Activated B cell treated with CpG ODN at 0.5 μM for 24 hours (primary cell): Measurements from ENCODE around the gene IL6R. TPM values are rescaled to one million over a fixed set of nuclear protein-coding genes. Genes with fewer than 3 reads are reported as not detected.

Source experiments
- ATAC-seq: fragments of 200-7000 bp; cut with Tn5 transposase; one replicate; pipeline ENCODE4 v1.10.0; 2021; ENCODE audit warnings: low read depth, mild to moderate bottlenecking, moderate library complexity
- CTCF ChIA-PET: fragments of 350-600 bp; sonication (Branson Sonifier 250); formaldehyde crosslinking; loops from one replicate; lab custom pipeline; 2021; ENCODE audit warnings: antibody characterized with exemption; lab: Charles Lee
- POLR2A ChIA-PET: fragments of 350-600 bp; sonication (Branson Sonifier 250); formaldehyde crosslinking; loops from one replicate; lab custom pipeline; 2021; ENCODE audit warnings: antibody characterized with exemption; lab: Charles Lee
- DNase-seq: peaks from one replicate; pipeline ENCODE4 v3.0.0; 2022
- H3K27ac Mint-ChIP-seq: one replicate; pipeline ENCODE4 v1.8.0; 2020; ENCODE audit warnings: mixed read lengths
- H3K27me3 Mint-ChIP-seq: one replicate; pipeline ENCODE4 v1.8.0; 2021; ENCODE audit warnings: mixed read lengths
- H3K36me3 Mint-ChIP-seq: one replicate; pipeline ENCODE4 v1.8.0; 2021; ENCODE audit warnings: low read depth, mixed read lengths
- H3K4me1 Mint-ChIP-seq: one replicate; pipeline ENCODE4 v1.8.0; 2021; ENCODE audit warnings: mixed read lengths
- H3K4me3 Mint-ChIP-seq: one replicate; pipeline ENCODE4 v1.8.0; 2020; ENCODE audit warnings: mild to moderate bottlenecking, mixed read lengths
- H3K9me3 Mint-ChIP-seq: one replicate; pipeline ENCODE4 v1.8.0; 2020; ENCODE audit warnings: mixed read lengths
- intact Hi-C: fragments of 100-400 bp; cut with micrococcal nuclease; formaldehyde crosslinking; loops from one replicate; pipeline ENCODE4 v1.15.1; 2024
- total RNA-seq: library from RNA; stranded (reverse); gene quantifications from 2 replicates; pipeline ENCODE4 v1.2.3, GENCODE V29; 2022
- TF ChIP-seq, protein P1 (sequence below): fragments of 200-600 bp; IDR thresholded peaks from one replicate; pipeline ENCODE4 v1.8.0; 2022; ENCODE audit warnings: antibody characterized with exemption, mild to moderate bottlenecking

The IL6R gene
- total RNA-seq, 1 donor from 2014 or later, result 3.3 TPM

DNA sequence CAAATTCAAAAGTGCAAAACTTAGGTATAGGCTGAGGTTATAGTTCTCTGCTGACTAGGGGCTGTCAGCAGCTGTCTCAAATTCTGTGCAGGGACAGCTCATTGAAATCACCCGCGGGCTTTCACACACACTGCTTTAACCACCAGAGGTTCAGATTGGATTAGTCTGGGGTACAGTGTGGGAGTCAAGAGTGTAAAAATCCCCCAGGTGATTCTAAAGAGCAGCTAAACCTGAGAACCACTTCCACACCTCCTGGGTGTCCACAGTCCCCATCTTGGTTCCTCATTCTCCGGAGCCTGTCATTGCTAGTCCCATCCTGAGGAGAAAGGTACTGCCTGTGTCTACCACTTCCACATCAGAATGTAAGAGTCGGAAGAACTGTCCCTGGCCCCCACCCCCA, 87.0 kb downstream of the IL6R start:
- H3K36me3 Mint-ChIP-seq, result no peaks in the 10 kb centered on the region
- intact Hi-C loops, result no loop called here
- no peak overlapping the region for H3K27ac Mint-ChIP-seq
- H3K27me3 Mint-ChIP-seq, result no peaks in the 10 kb centered on the region
- DNase-seq, result no peak
- no peaks in the 10 kb centered on the region for H3K9me3 Mint-ChIP-seq
- H3K4me1 Mint-ChIP-seq, result peaks cover 59% of the 10 kb centered on the region
- ATAC-seq, result no peak
- CTCF ChIA-PET, result interaction anchor here (1.8 to 2.3 kb wide), 3 partner anchors 9 to 12 kb away, joined by 4 to 9 read pairs (median 7); no protein-coding TSS in a partner anchor
- POLR2A ChIA-PET, result interaction anchor here (0.6 to 1.7 kb wide), 3 partner anchors 10 to 66 kb away, joined by 3 to 5 read pairs (median 5); partner anchors contain the start of genes SHE, TDRD10 and UBE2Q1
- TF ChIP-seq, protein P1, sequence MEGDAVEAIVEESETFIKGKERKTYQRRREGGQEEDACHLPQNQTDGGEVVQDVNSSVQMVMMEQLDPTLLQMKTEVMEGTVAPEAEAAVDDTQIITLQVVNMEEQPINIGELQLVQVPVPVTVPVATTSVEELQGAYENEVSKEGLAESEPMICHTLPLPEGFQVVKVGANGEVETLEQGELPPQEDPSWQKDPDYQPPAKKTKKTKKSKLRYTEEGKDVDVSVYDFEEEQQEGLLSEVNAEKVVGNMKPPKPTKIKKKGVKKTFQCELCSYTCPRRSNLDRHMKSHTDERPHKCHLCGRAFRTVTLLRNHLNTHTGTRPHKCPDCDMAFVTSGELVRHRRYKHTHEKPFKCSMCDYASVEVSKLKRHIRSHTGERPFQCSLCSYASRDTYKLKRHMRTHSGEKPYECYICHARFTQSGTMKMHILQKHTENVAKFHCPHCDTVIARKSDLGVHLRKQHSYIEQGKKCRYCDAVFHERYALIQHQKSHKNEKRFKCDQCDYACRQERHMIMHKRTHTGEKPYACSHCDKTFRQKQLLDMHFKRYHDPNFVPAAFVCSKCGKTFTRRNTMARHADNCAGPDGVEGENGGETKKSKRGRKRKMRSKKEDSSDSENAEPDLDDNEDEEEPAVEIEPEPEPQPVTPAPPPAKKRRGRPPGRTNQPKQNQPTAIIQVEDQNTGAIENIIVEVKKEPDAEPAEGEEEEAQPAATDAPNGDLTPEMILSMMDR, result no peak
- no peak overlapping the region for H3K4me3 Mint-ChIP-seq

DNA sequence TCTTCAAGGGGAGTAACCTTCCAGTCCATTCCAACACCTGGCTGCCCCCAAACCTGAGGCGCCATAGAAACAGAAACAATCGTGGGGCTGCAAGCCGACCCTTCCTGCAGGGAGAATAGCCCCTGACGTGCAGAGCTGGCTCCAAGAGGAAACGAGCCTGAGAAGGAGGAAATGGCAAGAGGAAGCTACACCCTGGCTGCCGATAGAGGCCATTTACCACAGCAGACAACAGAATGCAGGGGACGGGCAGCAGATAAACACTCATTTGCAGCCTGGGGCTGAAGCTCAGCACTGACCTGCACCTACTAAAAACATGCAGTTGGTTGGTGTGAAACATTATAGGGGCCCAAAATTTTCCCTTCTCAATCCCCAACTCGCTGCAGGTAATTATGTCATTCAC, 88.1 kb downstream of the IL6R start:
- ChIA-PET CTCF (interaction anchor here (1.8 to 2.3 kb wide), 3 partner anchors 10 to 14 kb away, joined by 4 to 9 read pairs (median 7); no protein-coding TSS in a partner anchor), POLR2A (interaction anchor here (0.7 to 1.7 kb wide), 2 partner anchors 9 to 85 kb away, joined by 3 to 5 read pairs; partner anchors contain the start of genes SHE and TDRD10)
- TF ChIP-seq, protein P1, result no peak
- H3K27ac Mint-ChIP-seq, result peak overlapping the region; percentile 85
- peak; percentile 55 for ATAC-seq
- DNase-seq, result no peak
- intact Hi-C loops, result no loop called here
- peaks cover 65% of the 10 kb centered on the region for H3K4me1 Mint-ChIP-seq
- peak overlapping the region; percentile 73 for H3K4me3 Mint-ChIP-seq
- H3K36me3 Mint-ChIP-seq, result no peaks in the 10 kb centered on the region
- H3K27me3 Mint-ChIP-seq, result no peaks in the 10 kb centered on the region
- no peaks in the 10 kb centered on the region for H3K9me3 Mint-ChIP-seq

DNA sequence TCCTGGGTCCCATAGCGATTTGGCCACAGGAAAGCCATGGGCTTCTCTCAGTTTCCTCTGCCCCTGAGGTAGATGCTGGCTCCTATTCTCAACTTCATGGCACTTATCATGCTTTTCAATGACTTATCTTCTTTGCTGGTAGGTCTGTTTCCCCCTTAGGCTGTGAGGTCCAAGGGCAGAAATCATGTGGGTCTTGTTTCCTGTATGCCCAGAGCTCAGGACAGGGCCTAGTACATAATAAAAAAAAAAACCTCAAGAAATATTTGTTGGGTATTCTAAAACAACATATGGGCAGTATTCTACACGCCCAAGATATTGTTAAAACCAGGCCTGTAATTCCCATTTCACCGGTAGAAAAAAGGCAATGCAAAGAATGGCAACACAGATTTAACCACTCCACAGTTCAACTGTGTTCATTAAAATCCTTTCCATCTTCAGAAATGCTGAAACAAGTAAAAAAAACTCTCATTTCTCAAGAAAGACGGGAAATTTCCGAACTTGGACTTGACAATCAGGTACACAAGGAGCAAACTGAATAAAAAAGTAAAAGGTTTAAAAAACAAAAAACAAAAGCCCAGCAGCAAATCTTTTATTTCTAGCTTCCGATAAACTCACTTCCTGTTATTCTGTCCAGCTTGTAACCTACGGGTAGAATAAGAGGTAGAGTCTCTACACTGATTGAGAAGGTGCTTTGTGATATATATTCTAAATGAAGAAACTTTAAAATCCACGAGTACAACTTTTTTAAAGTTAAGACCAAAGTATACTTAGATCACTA, 90.5 kb downstream of the IL6R start:
- intact Hi-C loops, result no loop called here
- Mint-ChIP-seq H3K36me3 (no peaks in the 10 kb centered on the region), H3K27me3 (peaks cover 8% of the 10 kb centered on the region), H3K9me3 (no peaks in the 10 kb centered on the region), H3K4me3 (no peak overlapping the region), H3K4me1 (peaks cover 60% of the 10 kb centered on the region), H3K27ac (no peak overlapping the region)
- ATAC-seq (no peak), DNase-seq (no peak)
- POLR2A ChIA-PET, result interaction anchor here (0.5 to 1.1 kb wide), 2 partner anchors 223 to 589 kb away, joined by 4 read pairs; partner anchors contain the start of gene HAX1
- CTCF ChIA-PET, result interaction anchor here (1.6 kb wide), 1 partner anchor 15 kb away, joined by 7 read pairs; no protein-coding TSS in a partner anchor
- TF ChIP-seq, protein P1, result no peak

DNA sequence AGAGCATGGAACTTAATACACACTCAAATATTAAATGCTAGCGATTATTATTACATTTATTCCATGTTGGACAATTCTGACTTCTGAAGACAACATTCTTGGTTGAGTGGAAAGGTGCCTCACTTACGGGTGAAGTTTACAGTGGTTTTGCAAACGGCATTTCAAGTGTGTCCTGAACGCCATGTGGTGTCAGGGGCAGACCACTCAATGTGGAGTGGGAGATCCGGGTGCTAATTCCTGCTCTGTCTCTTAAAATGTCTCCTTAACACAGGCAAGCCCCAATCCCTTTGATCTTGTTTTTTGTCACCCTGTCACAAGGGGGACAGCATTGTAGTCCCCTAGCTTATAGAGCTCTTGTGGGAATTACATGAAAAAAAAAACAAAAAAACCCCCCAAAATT, 91.2 kb downstream of the IL6R start:
- CTCF ChIA-PET, result interaction anchor here (1.1 kb wide), 1 partner anchor 15 kb away, joined by 4 read pairs; no protein-coding TSS in a partner anchor
- Mint-ChIP-seq H3K4me3 (no peak overlapping the region), H3K4me1 (peaks cover 55% of the 10 kb centered on the region), H3K36me3 (no peaks in the 10 kb centered on the region), H3K9me3 (no peaks in the 10 kb centered on the region), H3K27me3 (peaks cover 15% of the 10 kb centered on the region), H3K27ac (no peak overlapping the region)
- intact Hi-C loops, result no loop called here
- ATAC-seq, result no peak
- TF ChIP-seq, protein P1, result no peak
- no peak for DNase-seq
- POLR2A ChIA-PET, result interaction anchor here (1.1 kb wide), 1 partner anchor 111 kb away, joined by 7 read pairs; no protein-coding TSS in a partner anchor
